ENCODE results near the gene HMCN1.

HMCN1 gene

DNA sequence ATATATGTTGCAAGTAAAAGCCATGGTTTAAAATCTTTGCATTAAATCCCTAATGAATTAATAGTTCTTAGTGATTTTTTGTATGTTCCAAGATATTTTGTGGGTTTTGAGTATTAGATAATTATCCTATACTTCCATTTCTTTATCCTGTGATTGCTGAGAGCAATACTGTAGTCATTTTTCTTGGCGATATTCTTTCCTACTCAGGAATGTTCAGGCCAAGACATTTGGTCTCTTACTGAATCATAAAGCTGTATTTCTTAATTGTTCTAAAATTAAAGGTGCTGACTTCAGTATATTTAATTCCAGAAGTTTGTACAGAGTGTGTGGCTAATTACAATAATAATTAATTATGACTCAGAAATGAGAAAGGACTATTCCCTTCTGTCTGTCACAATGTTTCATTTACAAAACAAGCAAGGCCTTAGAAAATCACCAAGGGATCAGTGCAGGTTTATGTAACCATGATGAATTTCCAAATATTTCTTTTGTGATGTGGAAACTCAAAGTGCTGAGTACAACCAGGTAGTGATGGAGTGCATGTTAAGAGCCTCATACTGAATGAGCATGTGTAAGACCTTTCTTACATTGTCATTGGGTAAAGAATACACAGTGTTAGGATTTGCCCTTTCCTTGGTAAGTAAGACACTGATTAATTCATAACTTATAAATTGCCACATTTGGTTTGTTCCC, 161.2 kb downstream of the HMCN1 start:
- no peak for DNase-seq (ENCODE audit: low read depth in 2 of 2, low spot score in 1 of 2)

GRCh38 chr1:185896863-185897262, 162.7 kb downstream of the HMCN1 start:
- no peak for DNase-seq (ENCODE audit: low read depth in 2 of 2, low spot score in 1 of 2)

- DNase-seq (ENCODE audit: low read depth in 2 of 2, low spot score in 1 of 2): no peak
Observed at GRCh38 chr1:185906186-185906585, 172.0 kb downstream of the HMCN1 start.

GRCh38 chr1:185907246-185907645, 173.1 kb downstream of the HMCN1 start:
- no peak for DNase-seq (ENCODE audit: low read depth in 2 of 2, low spot score in 1 of 2)

GRCh38 chr1:185911978-185912377, 177.8 kb downstream of the HMCN1 start:
- no peak for DNase-seq (ENCODE audit: low read depth in 2 of 2, low spot score in 1 of 2)

GRCh38 chr1:185912504-185912903, 178.3 kb downstream of the HMCN1 start:
- no peak for DNase-seq (ENCODE audit: low read depth in 2 of 2, low spot score in 1 of 2)

GRCh38 chr1:185914089-185914488, 179.9 kb downstream of the HMCN1 start:
- DNase-seq (ENCODE audit: low read depth in 2 of 2, low spot score in 1 of 2): no peak

DNA sequence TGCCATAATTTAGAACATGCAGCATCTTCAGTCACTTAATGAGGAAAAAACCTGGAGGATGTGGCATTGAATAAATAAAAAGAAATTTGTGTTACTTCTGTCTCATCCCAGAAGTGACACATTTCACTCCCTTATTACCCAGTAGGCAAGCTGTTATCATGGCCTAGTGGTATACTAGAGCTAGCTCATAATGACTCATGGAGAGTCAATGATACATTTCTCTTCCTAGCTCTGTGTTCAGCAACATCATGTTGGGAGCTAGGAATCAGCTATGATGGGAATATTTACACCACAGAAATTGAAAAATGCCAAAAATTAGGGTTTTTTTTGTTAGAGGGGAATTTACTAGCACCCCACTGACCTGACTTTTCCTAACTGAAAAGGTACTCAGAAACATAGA, 182.7 kb downstream of the HMCN1 start:
- no peak for DNase-seq (ENCODE audit: low read depth in 2 of 2, low spot score in 1 of 2)

GRCh38 chr1:185917646-185918045, 183.5 kb downstream of the HMCN1 start:
- no peak for DNase-seq (ENCODE audit: low read depth in 2 of 2, low spot score in 1 of 2)

- no peak for DNase-seq (ENCODE audit: low read depth in 2 of 2, low spot score in 1 of 2)
Observed at GRCh38 chr1:185920602-185921001, 186.4 kb downstream of the HMCN1 start.

DNA sequence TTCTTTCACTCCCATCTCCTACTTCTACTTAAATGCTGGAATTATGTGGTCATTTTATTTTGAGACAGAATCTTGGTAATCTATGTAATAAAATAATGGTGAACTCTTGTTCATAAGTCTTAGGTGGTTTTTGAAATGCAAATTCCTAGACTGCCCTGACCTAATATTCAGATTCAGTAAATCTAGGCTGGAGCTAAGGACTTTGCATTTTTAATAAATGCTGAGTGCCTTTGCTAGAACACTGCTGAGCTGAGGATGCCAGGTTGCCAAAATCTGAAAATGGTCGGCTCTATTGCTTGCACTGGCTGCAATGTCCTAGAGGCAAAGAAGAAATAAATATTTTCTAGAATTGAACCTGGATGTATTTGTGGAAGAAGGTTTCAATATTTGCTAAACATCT, 187.4 kb downstream of the HMCN1 start:
- DNase-seq (ENCODE audit: low read depth in 2 of 2, low spot score in 1 of 2): no peak

DNA sequence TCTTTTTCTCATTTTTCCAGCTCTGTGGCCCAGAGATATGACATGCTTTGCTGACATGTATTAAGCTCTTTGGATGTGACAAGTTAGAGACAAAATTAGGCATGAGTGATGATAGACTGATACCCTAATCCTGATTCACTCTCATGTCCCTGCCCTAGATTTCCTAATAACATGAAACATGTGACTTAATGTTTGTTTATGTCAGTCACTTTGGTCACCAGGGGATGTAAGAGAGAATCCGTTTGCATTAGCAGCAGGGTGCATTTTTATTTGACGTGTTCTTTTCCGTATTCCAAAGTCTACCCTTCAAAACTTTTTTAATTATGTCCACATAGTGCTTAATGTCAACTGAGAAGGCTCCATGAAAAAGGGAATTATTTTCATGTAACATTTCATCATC, 192.4 kb downstream of the HMCN1 start:
- DNase-seq (ENCODE audit: low read depth in 2 of 2, low spot score in 1 of 2): no peak

GRCh38 chr1:185929776-185930175, 195.6 kb downstream of the HMCN1 start:
- no peak for DNase-seq (ENCODE audit: low read depth in 2 of 2, low spot score in 1 of 2)

DNA sequence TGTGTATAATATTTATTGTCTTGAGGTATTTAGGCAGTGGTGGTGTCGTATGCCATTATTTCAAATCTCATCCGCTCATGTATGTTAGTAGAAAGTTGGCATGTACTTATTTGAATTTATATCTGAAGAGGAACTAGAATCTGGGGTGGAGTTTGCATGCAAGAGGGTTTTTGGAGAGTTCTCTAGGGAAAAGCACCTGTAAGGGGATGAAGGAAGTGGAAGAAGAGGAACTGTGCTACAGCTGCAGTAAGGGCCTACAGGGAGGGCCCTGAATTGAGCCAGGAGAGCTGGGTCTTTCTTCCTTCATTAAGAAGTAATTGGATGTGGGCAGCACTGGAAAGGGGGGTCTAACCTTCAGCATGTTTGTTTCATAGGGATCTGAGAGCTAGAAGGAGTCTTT, 197.2 kb downstream of the HMCN1 start:
- DNase-seq (ENCODE audit: low read depth in 2 of 2, low spot score in 1 of 2): no peak

DNA sequence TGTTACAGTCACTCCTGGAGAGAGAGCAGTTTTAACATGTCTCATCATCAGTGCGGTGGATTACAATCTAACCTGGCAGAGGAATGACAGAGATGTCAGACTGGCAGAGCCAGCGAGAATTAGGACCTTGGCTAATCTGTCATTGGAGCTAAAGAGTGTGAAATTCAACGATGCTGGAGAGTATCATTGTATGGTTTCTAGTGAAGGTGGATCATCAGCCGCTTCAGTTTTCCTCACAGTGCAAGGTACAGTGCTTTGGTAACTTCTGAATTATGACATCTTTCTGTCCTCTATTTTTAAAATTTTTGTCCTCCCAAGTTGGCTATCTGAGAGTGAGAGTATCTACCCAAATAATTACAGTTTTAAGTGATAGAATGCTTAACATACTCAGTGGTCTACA, 199.4 kb downstream of the HMCN1 start:
- DNase-seq (ENCODE audit: low read depth in 2 of 2, low spot score in 1 of 2): no peak

GRCh38 chr1:185934476-185935189, 200.4 kb downstream of the HMCN1 start:
- DNase-seq (ENCODE audit: low read depth in 2 of 2, low spot score in 1 of 2): no peak

- DNase-seq (ENCODE audit: low read depth in 2 of 2, low spot score in 1 of 2): no peak
Observed at GRCh38 chr1:185935360-185935759, 201.2 kb downstream of the HMCN1 start.

- no peak for DNase-seq (ENCODE audit: low read depth in 2 of 2, low spot score in 1 of 2)
Observed at GRCh38 chr1:185936641-185937040, 202.4 kb downstream of the HMCN1 start.

DNA sequence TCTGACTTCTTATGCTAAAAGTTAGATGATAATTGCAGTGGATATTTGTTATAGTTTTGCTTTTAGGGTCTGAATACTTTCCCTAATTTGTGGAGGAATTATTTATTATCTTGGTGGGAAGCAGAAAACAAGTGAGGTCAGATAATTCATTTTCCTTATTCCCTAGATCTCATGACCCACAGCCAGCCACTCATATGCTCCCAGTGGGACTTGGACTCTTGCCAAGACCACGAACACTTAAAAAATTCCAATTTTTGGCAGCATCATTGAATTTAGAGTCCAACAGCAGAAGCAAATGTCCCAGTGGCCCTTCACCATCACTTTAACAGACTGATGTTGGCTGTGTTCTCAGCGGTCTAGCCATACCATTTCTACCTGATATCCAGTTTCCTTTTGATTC, 204.2 kb downstream of the HMCN1 start:
- DNase-seq (ENCODE audit: low read depth in 2 of 2, low spot score in 1 of 2): no peak

GRCh38 chr1:185939142-185939541, 205.0 kb downstream of the HMCN1 start:
- no peak for DNase-seq (ENCODE audit: low read depth in 2 of 2, low spot score in 1 of 2)

GRCh38 chr1:185942961-185943360, 208.8 kb downstream of the HMCN1 start:
- DNase-seq (ENCODE audit: low read depth in 2 of 2, low spot score in 1 of 2): no peak

DNA sequence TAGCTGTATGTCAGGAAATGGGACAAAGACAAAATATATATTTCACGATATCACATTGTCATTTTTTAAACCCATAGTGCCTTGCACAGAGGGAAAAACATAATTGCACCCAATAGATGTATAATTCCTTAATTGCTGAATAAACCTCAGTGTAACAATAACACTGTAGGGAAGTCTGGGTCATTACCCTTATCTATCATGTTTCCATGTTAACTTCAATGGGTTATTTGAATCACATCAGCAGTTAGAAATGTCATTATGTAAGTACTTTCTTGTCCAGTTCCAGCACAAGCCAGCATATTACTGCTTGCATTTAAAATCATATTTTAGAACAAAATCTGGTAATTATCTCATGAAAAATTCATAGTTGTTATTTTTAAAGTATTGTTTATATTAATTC, 222.7 kb downstream of the HMCN1 start:
- DNase-seq (ENCODE audit: low read depth in 2 of 2, low spot score in 1 of 2): no peak

All from stimulated activated CD8-positive, alpha-beta memory T cell treated with anti-CD3 and anti-CD28 coated beads, Interleukin-4, amount 100 ng/mL, for 4 hours (primary cell).